NCI-H2107 treated with DMSO at 0.1 percent for 48 hours (cell line): ENCODE data around the gene RASSF7.
"Not testable (repeated sequence)": the region's sequence is repeated elsewhere in the genome, so short reads cannot be mapped to it uniquely, and the experiment has no call there.

Source experiments
- DNase-seq: peaks from one replicate; lab custom pipeline; 2025; ENCODE audit not compliant: unreplicated experiment; lab: John Stamatoyannopoulos, UW

The RASSF7 gene

DNA sequence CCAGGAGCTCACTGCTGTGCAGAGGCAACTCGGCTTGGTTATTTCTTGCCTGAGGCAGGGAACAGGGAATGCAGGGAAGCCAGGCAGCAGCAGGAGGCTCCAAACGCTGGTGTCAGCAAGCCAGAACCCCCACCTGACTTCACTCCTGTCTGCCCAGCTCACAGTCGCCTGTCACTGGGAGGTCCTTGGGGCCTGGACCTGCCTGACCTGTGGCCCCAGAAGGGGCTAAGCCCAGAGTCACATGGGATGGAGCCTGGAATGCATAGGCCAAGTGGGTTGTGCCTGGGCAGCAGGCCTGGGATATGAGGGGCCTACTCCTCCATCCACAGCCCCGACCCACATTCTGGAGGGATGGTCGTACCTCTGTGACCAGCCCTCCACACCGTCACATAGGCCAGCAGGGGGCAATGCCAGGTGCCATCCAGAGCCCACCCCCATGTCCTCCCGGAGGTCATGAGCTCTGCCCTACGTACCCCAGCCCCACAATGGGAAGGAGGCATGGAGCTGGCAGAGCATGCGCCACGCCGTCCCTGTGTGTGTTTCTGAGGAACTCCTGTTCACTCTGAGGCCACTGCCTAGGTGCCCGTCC, 5.2 kb downstream of the RASSF7 start:
- DNase-seq, result no peak

DNA sequence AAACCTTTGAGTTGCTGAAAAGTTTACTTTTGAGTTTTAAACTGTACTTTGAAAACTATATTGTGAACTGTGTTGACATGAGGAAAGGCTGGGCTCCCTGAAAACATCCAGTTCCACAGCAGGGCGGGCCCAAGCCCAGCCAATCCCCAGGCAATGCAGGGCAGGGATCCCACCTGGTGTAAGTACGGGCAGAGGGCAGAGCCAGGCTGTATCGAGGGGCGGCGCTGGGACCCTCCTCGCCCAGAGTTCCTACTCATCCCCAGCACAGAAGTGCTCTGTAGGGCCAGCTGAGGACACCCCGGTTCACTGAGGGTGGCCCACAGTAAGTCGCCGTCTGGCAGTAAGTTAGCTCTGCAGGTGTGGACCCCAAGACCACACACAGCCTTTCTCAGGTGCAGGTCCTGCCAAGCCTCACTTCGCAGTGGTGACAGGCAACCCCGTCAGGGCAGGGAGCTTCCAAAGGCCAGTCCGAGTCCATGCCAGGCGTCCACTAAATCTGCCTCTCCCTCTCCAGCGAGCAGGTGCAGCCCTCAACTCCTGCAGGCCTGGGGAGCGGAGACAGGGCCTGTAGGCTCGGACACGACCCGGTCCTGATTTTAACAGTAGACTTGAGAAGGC, 6.3 kb downstream of the RASSF7 start:
- no peak for DNase-seq

- DNase-seq, result no peak
Observed at GRCh38 chr11:567629-568292, 7.0 kb downstream of the RASSF7 start.

DNA sequence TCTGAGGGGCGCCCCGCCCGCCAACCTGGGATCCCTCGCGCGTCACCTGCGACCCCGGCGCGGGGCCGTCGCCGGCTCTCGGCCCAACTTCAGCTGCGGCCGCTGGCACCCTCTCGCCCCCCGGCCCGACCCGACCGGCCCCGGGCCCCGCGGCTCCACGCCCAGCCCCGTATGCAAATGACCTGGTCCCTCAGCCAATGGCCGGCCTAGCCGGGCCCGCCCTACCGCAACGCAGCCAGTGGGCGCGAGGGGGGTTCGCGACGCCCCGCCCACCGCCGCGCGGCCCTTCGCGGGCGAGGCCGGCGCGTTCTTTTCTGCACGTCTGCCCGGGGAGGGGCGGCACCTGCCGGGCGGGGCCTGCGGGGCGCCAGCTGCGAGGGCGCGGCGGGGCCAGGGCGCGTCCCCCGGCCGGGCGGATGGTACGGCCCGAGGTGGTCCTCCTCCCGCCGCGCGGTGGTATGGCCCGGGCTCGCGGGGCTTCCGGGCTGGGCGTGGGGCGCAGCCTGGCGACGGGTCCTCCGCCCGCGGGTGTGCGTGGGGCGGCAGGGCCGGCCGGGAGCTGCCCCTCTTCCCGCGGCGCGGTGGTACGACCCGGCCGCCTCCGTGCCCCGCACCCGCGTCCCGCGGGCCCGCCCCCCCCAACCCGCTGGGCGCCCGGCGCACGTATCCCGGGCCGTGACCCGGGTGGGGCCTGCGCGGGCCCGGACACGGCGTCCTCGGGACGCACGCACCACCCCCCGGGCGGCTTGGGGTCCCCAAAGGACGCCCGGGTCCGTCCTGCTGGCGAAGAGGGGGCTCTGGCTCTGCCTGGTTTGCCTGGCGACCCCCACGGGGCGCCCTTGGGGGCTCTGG, 7.8 kb downstream of the RASSF7 start:
- peak; percentile 50 for DNase-seq

GRCh38 chr11:569158-569885, 8.6 kb downstream of the RASSF7 start:
- DNase-seq, result no peak

- DNase-seq, result no peak
Observed at GRCh38 chr11:571802-572185, 11.0 kb downstream of the RASSF7 start.

DNA sequence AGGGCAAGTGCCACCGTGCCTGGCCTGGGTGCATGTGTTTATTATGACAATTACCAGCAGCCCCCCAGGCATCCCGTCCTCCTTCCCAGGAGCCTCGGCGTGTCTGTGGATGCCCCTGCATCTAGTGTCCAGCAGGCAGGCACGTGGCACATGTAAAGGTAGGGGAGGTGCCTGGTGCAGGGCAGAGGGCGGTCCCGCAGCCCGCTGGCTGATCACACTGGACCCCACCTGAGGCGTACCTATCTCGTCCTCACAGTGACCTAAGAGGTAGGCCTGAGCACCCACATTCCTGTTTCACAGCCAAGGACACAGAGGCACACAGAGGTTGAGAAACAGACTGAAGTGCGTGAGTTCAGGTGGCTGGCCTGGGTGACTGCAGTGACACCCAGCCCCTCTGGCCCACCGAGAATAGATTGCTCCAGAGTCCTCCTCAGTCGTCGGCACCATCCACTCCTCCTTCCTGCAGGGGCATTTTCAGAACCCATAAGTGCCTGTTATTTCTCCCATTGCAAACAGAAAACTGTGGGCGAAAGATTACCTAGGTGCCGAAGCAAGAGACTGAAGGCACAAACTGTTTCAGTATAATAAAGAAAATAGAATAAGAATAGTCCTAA, 12.5 kb downstream of the RASSF7 start:
- no peak for DNase-seq

- DNase-seq, result not testable (repeated sequence)
Observed at GRCh38 chr11:574031-574570, 13.3 kb downstream of the RASSF7 start.

GRCh38 chr11:574632-575312, 14.0 kb downstream of the RASSF7 start:
- no peak for DNase-seq

GRCh38 chr11:575313-575995, 14.7 kb downstream of the RASSF7 start:
- DNase-seq, result peak; percentile 47

DNA sequence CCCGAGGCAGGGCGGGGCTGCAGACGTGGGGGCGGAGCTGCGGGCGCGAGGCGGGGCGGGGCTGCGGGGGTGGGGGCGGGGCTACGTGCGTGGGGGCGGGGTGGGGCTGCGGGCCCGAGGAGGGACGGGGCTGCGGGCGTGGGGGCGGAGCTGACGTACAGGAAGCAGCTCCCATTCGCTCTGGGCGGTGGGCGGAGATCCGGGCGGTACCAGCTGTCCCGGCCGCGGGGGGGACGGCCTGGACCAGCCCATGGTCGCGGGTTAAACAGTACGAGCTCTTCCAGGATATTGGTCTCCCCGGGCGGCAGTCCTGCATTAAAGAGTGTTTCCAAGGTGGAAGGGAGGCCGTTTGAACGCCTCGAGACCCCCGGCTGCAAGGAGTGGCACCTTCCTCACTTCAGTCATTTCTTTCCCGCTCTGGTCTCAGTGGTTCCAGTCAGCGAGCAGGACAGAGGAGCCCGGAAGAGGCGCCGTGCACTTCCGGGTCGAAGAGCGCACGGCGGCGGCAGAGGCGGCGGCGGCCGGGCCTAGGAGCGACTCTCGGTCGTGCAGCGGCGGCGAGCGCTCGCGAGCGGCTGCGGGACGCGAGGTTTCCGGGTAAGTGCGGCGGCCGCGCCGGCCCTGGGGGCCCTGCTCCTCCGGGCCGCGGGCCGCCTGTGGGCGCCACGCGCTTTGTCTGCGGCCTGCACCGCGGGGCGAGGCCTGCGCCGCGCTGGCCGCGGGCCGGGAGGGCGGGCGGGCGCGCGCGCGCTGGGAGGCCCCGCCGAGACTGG, 15.4 kb downstream of the RASSF7 start, which contains the start of gene PHRF1:
Gene PHRF1, plus strand, starts transcription at position 475 of the 773 bp plus-strand sequence. CDS start 5,043 bp downstream, outside the sequence.
- DNase-seq, result peak; percentile 80

GRCh38 chr11:576811-577610, 16.2 kb downstream of the RASSF7 start:
- no peak for DNase-seq

DNA sequence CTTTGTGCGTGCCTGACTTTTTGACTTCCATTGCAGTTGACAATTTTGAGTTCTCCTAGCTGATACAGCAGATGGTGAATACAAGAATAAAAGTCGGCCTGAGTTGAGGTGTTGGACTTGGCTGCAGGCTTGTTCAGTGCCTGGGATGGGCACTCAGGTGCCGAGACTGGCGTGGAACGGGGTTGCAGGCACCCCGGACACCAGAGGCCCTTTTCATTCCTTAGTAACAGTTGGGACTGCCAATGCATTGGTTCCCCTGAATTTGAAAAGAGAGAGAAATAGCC, 16.8 kb downstream of the RASSF7 start:
- no peak for DNase-seq

GRCh38 chr11:578276-579035, 17.7 kb downstream of the RASSF7 start:
- no peak for DNase-seq

DNA sequence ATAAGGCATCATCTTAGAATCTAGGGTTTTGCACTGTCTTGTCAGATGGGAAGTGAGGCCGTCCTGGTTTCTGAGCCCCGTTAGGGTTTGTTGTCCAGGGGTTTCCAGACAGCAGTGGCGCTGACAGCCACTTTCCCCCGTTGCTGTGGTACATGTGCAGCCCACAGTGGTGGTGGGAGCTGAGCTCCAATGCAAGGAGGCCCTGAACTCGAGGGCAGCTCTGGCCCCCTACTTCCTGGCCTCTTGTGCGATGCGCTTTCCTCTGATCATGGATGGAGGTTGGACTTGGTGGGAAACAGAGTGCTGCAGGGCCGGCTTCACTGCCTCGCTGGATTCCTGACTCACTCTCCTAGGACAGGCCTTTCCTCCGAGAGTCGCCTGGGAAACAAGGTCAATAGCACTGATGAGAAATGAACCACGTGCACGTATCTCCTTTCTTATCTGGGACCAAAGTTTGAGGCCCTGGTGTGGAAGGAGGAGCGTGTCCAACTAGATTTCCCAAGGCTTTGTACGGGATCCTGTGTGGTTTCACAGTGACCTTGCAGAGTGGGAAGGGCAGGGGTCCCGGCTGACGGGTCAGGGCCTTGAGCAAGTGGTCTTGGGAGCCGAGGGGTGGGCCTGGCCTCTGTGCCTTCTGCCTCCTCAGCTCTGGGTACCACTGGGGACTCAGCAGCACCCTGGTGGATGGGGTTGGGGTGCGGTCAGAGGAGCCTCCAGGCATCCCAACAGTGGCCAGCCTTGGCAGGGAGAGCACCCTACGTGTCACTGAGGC, 19.2 kb downstream of the RASSF7 start:
- DNase-seq, result no peak

DNA sequence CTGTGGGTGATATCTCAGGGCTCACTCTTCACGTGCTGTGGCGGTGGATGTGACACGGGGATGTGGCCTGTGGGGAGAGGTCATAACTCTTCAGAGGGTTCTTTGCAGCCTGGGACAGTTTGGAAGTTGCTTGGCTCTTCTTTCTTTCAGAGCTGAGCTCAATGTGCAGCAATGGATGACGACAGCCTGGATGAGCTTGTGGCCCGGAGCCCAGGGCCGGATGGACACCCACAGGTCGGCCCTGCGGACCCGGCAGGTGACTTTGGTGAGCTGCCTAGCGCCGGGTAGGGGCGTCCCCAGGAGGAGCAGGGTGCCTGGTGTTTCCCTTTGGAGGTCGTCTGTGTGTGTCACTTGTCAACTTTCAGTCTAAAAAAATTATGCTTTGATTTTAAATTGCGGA, 20.6 kb downstream of the RASSF7 start:
- DNase-seq, result no peak
